Parathyroid adenoma (tissue), 2 donors: ENCODE results near the gene TXNL4B.
"Not testable (repeated sequence)": the region's sequence is repeated elsewhere in the genome, so short reads cannot be mapped to it uniquely, and the experiment has no call there.

Source experiments
- H2AFZ ChIP-seq: fragments of 300-600 bp; sonication (generic); one replicate; pipeline ENCODE4 v1.7.0; 2017; ENCODE audit warnings: antibody characterized with exemption, mild to moderate bottlenecking
- H3K27ac ChIP-seq: fragments of 300-600 bp; sonication (generic); one replicate; pipeline ENCODE4 v1.7.0; 2017
- H3K27me3 ChIP-seq: fragments of 300-600 bp; sonication (generic); one replicate; pipeline ENCODE4 v1.7.0; 2017; ENCODE audit warnings: low read length; ENCODE audit not compliant: control insufficient read depth, insufficient read depth
- H3K36me3 ChIP-seq: fragments of 300-600 bp; sonication (generic); one replicate; pipeline ENCODE4 v1.7.0; 2017; ENCODE audit warnings: low read length; ENCODE audit not compliant: control insufficient read depth, insufficient read depth
- H3K4me1 ChIP-seq: fragments of 300-600 bp; sonication (generic); one replicate; pipeline ENCODE4 v1.7.0; 2017; ENCODE audit warnings: control low read depth
- H3K4me2 ChIP-seq: fragments of 300-600 bp; sonication (generic); one replicate; pipeline ENCODE4 v1.7.0; 2017; ENCODE audit warnings: low read length
- H3K4me3 ChIP-seq: fragments of 300-600 bp; sonication (generic); one replicate; pipeline ENCODE4 v1.7.0; 2017; ENCODE audit warnings: low read depth, low read length
- H3K79me2 ChIP-seq: fragments of 300-600 bp; sonication (generic); one replicate; pipeline ENCODE4 v1.7.0; 2017; ENCODE audit warnings: control low read depth
- H3K9ac ChIP-seq: fragments of 300-600 bp; sonication (generic); one replicate; pipeline ENCODE4 v1.7.0; 2017; ENCODE audit warnings: mild to moderate bottlenecking
- H3K9me3 ChIP-seq: fragments of 300-600 bp; sonication (generic); one replicate; pipeline ENCODE4 v1.7.0; 2017; ENCODE audit warnings: low read length; ENCODE audit not compliant: control insufficient read depth
- CTCF ChIP-seq: fragments of 300-600 bp; sonication (generic); IDR thresholded peaks from one replicate; pipeline ENCODE4 v1.7.0; 2017; ENCODE audit warnings: antibody characterized with exemption, mild to moderate bottlenecking
- donor health status: primary hyperparathyroidism.

Gene TXNL4B

GRCh38 chr16:72061564-72061963, 31.9 kb downstream of the TXNL4B start:
- no peak overlapping the region for H3K27ac ChIP-seq
- no peak overlapping the region for H3K9ac ChIP-seq
- no peaks in the 10 kb centered on the region for H3K79me2 ChIP-seq
- H3K9me3 ChIP-seq: no peaks in the 10 kb centered on the region
- TF ChIP-seq CTCF: no peak
- H3K4me2 ChIP-seq: no peak overlapping the region
- H3K4me1 ChIP-seq: no peaks in the 10 kb centered on the region
- H2AFZ ChIP-seq: no peak overlapping the region
- no peak overlapping the region for H3K4me3 ChIP-seq
- no peaks in the 10 kb centered on the region for H3K36me3 ChIP-seq
- H3K27me3 ChIP-seq: no peaks in the 10 kb centered on the region

- Histone ChIP-seq H3K27ac (no peak overlapping the region), H3K4me2 (no peak overlapping the region), H3K9me3 (no peaks in the 10 kb centered on the region), H3K36me3 (no peaks in the 10 kb centered on the region), H3K9ac (no peak overlapping the region), H2AFZ (no peak overlapping the region), H3K79me2 (no peaks in the 10 kb centered on the region), H3K4me1 (no peaks in the 10 kb centered on the region), H3K27me3 (no peaks in the 10 kb centered on the region), H3K4me3 (no peak overlapping the region)
- TF ChIP-seq CTCF: no peak
Measured at GRCh38 chr16:72060405-72060804, 33.0 kb downstream of the TXNL4B start.

- not testable (repeated sequence) for H3K4me3 ChIP-seq, H2AFZ ChIP-seq, H3K9ac ChIP-seq, H3K4me1 ChIP-seq, H3K4me2 ChIP-seq, H3K27me3 ChIP-seq, H3K27ac ChIP-seq, H3K36me3 ChIP-seq, H3K79me2 ChIP-seq, H3K9me3 ChIP-seq
Measured at GRCh38 chr16:72059060-72059459, 34.4 kb downstream of the TXNL4B start.

- H3K36me3 ChIP-seq, H3K4me2 ChIP-seq, H3K9ac ChIP-seq, H3K79me2 ChIP-seq, H3K4me3 ChIP-seq, H3K4me1 ChIP-seq, H3K9me3 ChIP-seq, H3K27me3 ChIP-seq, H2AFZ ChIP-seq, H3K27ac ChIP-seq: not testable (repeated sequence)
Measured at GRCh38 chr16:72057313-72057712, 36.1 kb downstream of the TXNL4B start.

- H2AFZ ChIP-seq: no peak overlapping the region
- H3K9ac ChIP-seq: no peak overlapping the region
- no peak overlapping the region for H3K4me2 ChIP-seq
- H3K9me3 ChIP-seq: no peaks in the 10 kb centered on the region
- no peak overlapping the region for H3K27ac ChIP-seq
- H3K27me3 ChIP-seq: no peaks in the 10 kb centered on the region
- no peaks in the 10 kb centered on the region for H3K36me3 ChIP-seq
- TF ChIP-seq CTCF: no peak
- H3K79me2 ChIP-seq: no peaks in the 10 kb centered on the region
- no peaks in the 10 kb centered on the region for H3K4me1 ChIP-seq
- H3K4me3 ChIP-seq: no peak overlapping the region
Measured at GRCh38 chr16:72055911-72056310, 37.5 kb downstream of the TXNL4B start.

- not testable (repeated sequence) for H3K79me2 ChIP-seq, H2AFZ ChIP-seq, H3K9me3 ChIP-seq, H3K4me2 ChIP-seq, H3K27me3 ChIP-seq, H3K36me3 ChIP-seq, H3K9ac ChIP-seq, H3K4me3 ChIP-seq, H3K4me1 ChIP-seq, H3K27ac ChIP-seq
Measured at GRCh38 chr16:72054254-72054847, 39.1 kb downstream of the TXNL4B start, which contains the start of gene HP. Gene HP (plus strand): TSS chr16:72054505. CDS start chr16:72054653, 148 bp downstream.
